ENCODE measurements around the gene MANBA. TPM values are rescaled to one million over a fixed set of nuclear protein-coding genes. Genes with fewer than 3 reads are reported as not detected.
A peak's percentile ranks its signal among the peaks of the same experiment; 100 is the strongest.

Gene MANBA
- total RNA-seq (10 to 100 TPM; 16.9 to 18.2 TPM), total RNA-seq (4.8 to 58.8 (median 32.5) reads per million in 172 experiments)
- polyA plus RNA-seq (2013, experiment 1 of 2): 18.5 TPM
- polyA plus RNA-seq (2013, experiment 2 of 2): 22.3 TPM

DNA sequence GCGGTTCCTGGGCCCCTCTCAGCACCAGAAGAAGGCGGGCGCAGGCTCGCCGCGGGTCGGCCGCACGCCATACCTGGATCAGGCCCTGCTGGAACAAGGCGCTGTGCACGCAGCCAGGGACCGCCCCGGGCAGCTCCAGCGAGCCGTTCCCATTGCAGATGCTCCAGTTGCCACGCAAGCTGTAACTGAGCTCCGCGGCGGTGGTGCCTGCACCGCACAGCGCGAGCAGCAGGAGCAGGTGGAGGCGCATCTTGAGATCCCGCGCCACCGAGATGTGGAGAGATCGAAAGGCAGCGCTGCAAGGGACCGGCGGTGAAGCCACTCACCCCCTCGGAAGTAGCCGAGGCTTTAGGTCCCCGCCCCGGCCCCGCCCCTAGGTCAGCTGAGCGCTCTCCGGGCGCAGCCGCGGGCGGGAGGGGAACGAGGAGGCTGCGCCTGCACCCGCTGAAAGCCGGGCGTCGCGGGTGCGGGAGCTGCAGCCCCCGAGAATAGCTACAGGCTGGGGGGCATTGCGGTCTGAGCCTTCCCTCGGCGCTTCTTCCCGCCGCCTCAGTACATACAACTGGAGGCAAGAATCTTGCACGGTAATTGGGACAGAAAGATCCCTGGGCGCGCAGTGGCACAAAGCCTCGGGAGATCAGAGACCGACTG lies at the start of gene MANBA:
MANBA (minus strand) TSS at position 324 of the 651 bp plus-strand sequence; CDS start at position 250, 74 bp downstream.
- peaks cover 16% of the 10 kb centered on the region for H3K4me1 ChIP-seq (ENCODE audit: insufficient read depth, low read length)
- no peaks in the 10 kb centered on the region for H3K27me3 ChIP-seq (ENCODE audit: control insufficient read depth in 1 of 2, insufficient read depth in 2 of 2, low read length in 2 of 2)
- CTCF ChIA-PET: interaction anchor here (1.0 to 1.7 kb wide), 5 partner anchors 11 to 416 kb away, joined by 3 to 4 read pairs (median 3); no protein-coding TSS in a partner anchor
- Mint-ChIP-seq H3K9me3 (no peaks in the 10 kb centered on the region), H3K4me1 (ENCODE audit: low read depth) (peaks cover 48% of the 10 kb centered on the region), H3K27me3 (no peaks in the 10 kb centered on the region), H3K4me3 (peak within 1 kb of the TSS; percentile 95), H3K36me3 (ENCODE audit: low read depth) (peaks cover 9% of the 10 kb centered on the region), H3K27ac (peak within 1 kb of the TSS; percentile 88)
- no peaks in the 10 kb centered on the region for H3K9me3 ChIP-seq (ENCODE audit: control insufficient read depth in 1 of 2, insufficient read depth in 1 of 2, low read length in 2 of 2)
- TF ChIP-seq CTCF (IDR thresholded peaks at IDR 0.05): no peak
- peak within 1 kb of the TSS; percentile 51 to 67 for H3K27ac ChIP-seq (ENCODE audit: low read depth in 1 of 2, low read length in 2 of 2)
- DNase-seq: peak; percentile 66 to 92 (median 81)
- no peaks in the 10 kb centered on the region for H3K36me3 ChIP-seq (ENCODE audit: insufficient read depth, low read length)
- intact Hi-C loops (cut with DNase I, micrococcal nuclease): loop anchor here (1.0 to 5.0 kb wide), 5 partner anchors 66 to 262 kb away; partner anchors contain the start of genes CISD2 (in 2 of the 2) and UBE2D3 (in 2 of the 2)
- peak within 1 kb of the TSS; percentile 84 for H3K4me3 ChIP-seq (ENCODE audit: low read length)
- peak; percentile 83 for ATAC-seq (ENCODE audit: poor library complexity)
- POLR2A ChIA-PET: interaction anchor here (0.6 to 2.5 kb wide), 29 partner anchors 9 to 417 kb away, joined by 3 to 109 read pairs (median 4); partner anchors contain the start of genes CISD2, NFKB1, SLC39A8 and SLC9B2

DNA sequence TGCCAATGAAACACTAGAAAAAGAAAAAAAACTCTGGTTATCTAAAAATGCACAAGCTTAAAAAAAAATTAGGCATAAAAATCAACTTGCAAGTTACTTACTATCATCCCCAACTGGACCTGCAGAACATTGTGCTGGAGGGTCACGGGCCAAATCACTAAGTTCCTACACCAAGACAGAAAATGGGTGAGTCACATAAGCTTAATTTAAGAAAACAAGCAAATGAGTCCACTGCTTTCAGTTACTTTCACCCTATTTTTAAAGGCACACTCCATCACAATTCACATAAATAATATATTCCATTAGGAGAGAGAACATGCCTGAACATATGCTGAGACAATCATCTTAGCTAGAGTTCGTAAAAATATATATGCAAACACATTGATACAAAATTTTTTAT lies 48.9 kb upstream of the MANBA start:
- DNase-seq (no peak), ATAC-seq (ENCODE audit: poor library complexity) (no peak)
- Histone ChIP-seq H3K9me3 (ENCODE audit: control insufficient read depth in 1 of 2, insufficient read depth in 1 of 2, low read length in 2 of 2) (no peaks in the 10 kb centered on the region), H3K4me1 (ENCODE audit: insufficient read depth, low read length) (peaks cover 25% of the 10 kb centered on the region), H3K27ac (ENCODE audit: low read depth in 1 of 2, low read length in 2 of 2) (no peak overlapping the region), H3K27me3 (ENCODE audit: control insufficient read depth in 1 of 2, insufficient read depth in 2 of 2, low read length in 2 of 2) (no peaks in the 10 kb centered on the region), H3K4me3 (ENCODE audit: low read length) (no peak overlapping the region), H3K36me3 (ENCODE audit: insufficient read depth, low read length) (peaks cover 93% of the 10 kb centered on the region)
- H3K4me3 Mint-ChIP-seq: no peak overlapping the region
- CTCF ChIA-PET: interaction anchor here (0.5 to 0.9 kb wide), 2 partner anchors 18 to 42 kb away, joined by 3 read pairs; no protein-coding TSS in a partner anchor
- H3K4me1 Mint-ChIP-seq (ENCODE audit: low read depth): peaks cover 94% of the 10 kb centered on the region
- peaks cover 92% of the 10 kb centered on the region for H3K36me3 Mint-ChIP-seq (ENCODE audit: low read depth)
- no peaks in the 10 kb centered on the region for H3K9me3 Mint-ChIP-seq
- POLR2A ChIA-PET: interaction anchor here (0.6 to 12.3 kb wide), 6 partner anchors 16 to 334 kb away, joined by 3 to 193 read pairs (median 4); partner anchors contain the start of genes CISD2, MANBA, SLC9B2 and UBE2D3
- H3K27ac Mint-ChIP-seq: peak overlapping the region; percentile 54
- no peaks in the 10 kb centered on the region for H3K27me3 Mint-ChIP-seq
- intact Hi-C loops (cut with DNase I, micrococcal nuclease): loop anchor here in 1 of 2 experiments (2.0 to 5.0 kb wide), 2 partner anchors 13 to 198 kb away; no protein-coding TSS in a partner anchor
- no peak for TF ChIP-seq CTCF (IDR thresholded peaks at IDR 0.05)

DNA sequence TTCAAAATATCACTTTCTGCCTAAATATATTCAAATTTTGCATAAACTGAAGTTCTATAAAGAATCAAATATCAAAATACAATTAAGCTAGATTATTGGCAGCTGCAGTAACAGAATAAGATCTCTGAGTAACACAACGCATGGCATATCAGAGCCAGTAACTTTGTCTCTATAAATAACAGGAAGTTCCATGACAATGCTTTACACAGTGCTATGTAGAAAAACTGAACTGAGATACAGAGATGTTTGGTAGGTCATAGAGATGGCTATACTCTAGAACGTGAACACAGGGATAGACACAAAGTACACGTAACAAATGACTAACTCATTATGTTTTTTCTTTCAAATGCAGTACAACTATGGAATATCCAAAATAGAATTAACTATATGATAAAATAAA lies 48.4 kb upstream of the MANBA start:
- POLR2A ChIA-PET: interaction anchor here (1.0 to 12.3 kb wide), 4 partner anchors 16 to 268 kb away, joined by 3 to 193 read pairs (median 6); partner anchors contain the start of genes CISD2, MANBA, SLC9B2 and UBE2D3
- H3K9me3 Mint-ChIP-seq: no peaks in the 10 kb centered on the region
- CTCF ChIA-PET: interaction anchor here (0.9 kb wide), 1 partner anchor 19 kb away, joined by 3 read pairs; no protein-coding TSS in a partner anchor
- H3K27me3 Mint-ChIP-seq: no peaks in the 10 kb centered on the region
- H3K4me1 Mint-ChIP-seq (ENCODE audit: low read depth): peaks cover 89% of the 10 kb centered on the region
- no peak overlapping the region for H3K27ac ChIP-seq (ENCODE audit: low read depth in 1 of 2, low read length in 2 of 2)
- peak overlapping the region; percentile 28 for H3K4me3 Mint-ChIP-seq
- H3K27ac Mint-ChIP-seq: peak overlapping the region; percentile 54
- DNase-seq (peak in 2 of 14 experiments; percentile 20 to 23), ATAC-seq (ENCODE audit: poor library complexity) (peak; percentile 81)
- intact Hi-C loops (cut with DNase I, micrococcal nuclease): loop anchor here in 1 of 2 experiments (2.0 to 5.0 kb wide), 2 partner anchors 14 to 198 kb away; no protein-coding TSS in a partner anchor
- no peaks in the 10 kb centered on the region for H3K27me3 ChIP-seq (ENCODE audit: control insufficient read depth in 1 of 2, insufficient read depth in 2 of 2, low read length in 2 of 2)
- TF ChIP-seq CTCF (IDR thresholded peaks at IDR 0.05): no peak
- H3K36me3 Mint-ChIP-seq (ENCODE audit: low read depth): peaks cover 90% of the 10 kb centered on the region
- no peak overlapping the region for H3K4me3 ChIP-seq (ENCODE audit: low read length)
- no peaks in the 10 kb centered on the region for H3K9me3 ChIP-seq (ENCODE audit: control insufficient read depth in 1 of 2, insufficient read depth in 1 of 2, low read length in 2 of 2)
- peaks cover 94% of the 10 kb centered on the region for H3K36me3 ChIP-seq (ENCODE audit: insufficient read depth, low read length)
- H3K4me1 ChIP-seq (ENCODE audit: insufficient read depth, low read length): peaks cover 21% of the 10 kb centered on the region

Measured in CD4-positive, alpha-beta T cell (primary cell).